ENCODE measurements around the gene TMC3. TPM values are rescaled to one million over a fixed set of nuclear protein-coding genes. Genes with fewer than 3 reads are reported as not detected.
"Not testable (repeated sequence)": the region's sequence is repeated elsewhere in the genome, so short reads cannot be mapped to it uniquely, and the experiment has no call there.

The TMC3 gene
- total RNA-seq, 3 donors from 2014 or later (not counting 1 experiment from before 2014, with no cell fraction given) = not detected

DNA sequence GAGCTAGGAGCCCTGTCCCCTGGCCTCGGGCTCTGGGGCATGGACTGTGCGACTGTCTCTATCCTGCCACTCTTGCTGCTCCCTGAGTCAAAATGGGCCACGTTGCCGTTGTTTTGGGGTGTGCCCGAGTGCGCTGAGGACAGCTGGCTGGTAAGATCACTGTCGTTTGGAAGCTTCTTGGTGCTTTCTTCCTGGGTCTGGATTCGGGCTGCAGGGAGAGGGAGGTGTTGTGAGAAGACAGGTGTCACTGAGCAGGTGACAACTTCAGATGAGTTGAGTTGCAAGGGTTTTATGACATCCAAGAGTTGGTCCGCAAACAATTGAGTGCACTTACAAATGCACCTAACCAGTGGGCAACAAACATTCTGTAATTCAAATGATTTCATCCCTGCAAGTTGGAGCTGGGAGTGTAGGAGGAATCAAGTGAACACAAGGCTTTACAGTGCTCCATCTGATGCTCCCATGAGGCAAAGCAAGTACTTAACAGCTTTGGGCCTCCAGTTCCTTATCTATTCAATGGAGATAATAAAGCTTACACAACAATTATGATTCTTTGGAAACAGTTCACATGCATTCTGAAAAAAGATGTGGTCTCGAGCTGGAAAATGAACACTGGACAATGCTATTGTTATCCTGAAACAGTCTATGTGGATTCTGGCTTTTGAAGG, 39.1 kb downstream of the TMC3 start:
- DNase-seq (no peak), ATAC-seq (no peak)
- Mint-ChIP-seq H3K27ac (no peak overlapping the region), H3K27me3 (ENCODE audit: low read depth in 2 of 2) (no peaks in the 10 kb centered on the region), H3K4me3 (no peak overlapping the region), H3K9me3 (no peaks in the 10 kb centered on the region), H3K36me3 (no peaks in the 10 kb centered on the region), H3K4me1 (no peaks in the 10 kb centered on the region)
- intact Hi-C loops (cut with micrococcal nuclease) = no loop called here
- Histone ChIP-seq H3K27ac (ENCODE audit: low read length) (no peak overlapping the region), H3K4me1 (ENCODE audit: control insufficient read depth, insufficient read depth, low read length) (peaks cover 4% of the 10 kb centered on the region), H3K9me3 (ENCODE audit: control insufficient read depth, insufficient read depth, low read length) (no peaks in the 10 kb centered on the region), H3K4me3 (ENCODE audit: low read length) (no peak overlapping the region), H3K27me3 (ENCODE audit: control insufficient read depth, insufficient read depth, low read length) (no peaks in the 10 kb centered on the region), H3K36me3 (ENCODE audit: control insufficient read depth, insufficient read depth, low read length) (no peaks in the 10 kb centered on the region)
- 90% methylated on average over 10 of the region's 10 CpGs for WGBS (ENCODE audit: insufficient coverage)
- TF ChIP-seq, protein P1, sequence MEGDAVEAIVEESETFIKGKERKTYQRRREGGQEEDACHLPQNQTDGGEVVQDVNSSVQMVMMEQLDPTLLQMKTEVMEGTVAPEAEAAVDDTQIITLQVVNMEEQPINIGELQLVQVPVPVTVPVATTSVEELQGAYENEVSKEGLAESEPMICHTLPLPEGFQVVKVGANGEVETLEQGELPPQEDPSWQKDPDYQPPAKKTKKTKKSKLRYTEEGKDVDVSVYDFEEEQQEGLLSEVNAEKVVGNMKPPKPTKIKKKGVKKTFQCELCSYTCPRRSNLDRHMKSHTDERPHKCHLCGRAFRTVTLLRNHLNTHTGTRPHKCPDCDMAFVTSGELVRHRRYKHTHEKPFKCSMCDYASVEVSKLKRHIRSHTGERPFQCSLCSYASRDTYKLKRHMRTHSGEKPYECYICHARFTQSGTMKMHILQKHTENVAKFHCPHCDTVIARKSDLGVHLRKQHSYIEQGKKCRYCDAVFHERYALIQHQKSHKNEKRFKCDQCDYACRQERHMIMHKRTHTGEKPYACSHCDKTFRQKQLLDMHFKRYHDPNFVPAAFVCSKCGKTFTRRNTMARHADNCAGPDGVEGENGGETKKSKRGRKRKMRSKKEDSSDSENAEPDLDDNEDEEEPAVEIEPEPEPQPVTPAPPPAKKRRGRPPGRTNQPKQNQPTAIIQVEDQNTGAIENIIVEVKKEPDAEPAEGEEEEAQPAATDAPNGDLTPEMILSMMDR (IDR thresholded peaks at IDR 0.05) = no peak

DNA sequence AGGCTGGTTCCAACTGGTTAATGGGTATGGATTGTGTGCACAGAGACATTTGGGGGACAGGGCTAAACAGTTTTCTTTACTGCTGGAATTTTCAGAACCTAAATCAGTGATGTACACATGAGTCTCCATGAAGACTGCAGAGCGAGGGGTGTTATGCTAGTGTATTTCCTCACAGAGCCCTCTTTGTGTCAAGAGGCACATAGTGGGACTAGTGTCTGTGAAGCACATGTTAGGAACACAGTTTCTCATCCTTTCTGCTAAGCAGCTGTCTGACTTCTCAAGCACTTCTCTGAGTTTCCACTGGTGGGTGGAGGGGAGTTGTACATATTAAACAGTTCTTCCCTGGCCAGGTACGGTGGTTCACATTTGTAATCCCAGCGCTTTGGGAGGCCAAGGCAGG, 40.6 kb downstream of the TMC3 start:
- Mint-ChIP-seq H3K27ac (no peak overlapping the region), H3K9me3 (no peaks in the 10 kb centered on the region), H3K27me3 (ENCODE audit: low read depth in 2 of 2) (no peaks in the 10 kb centered on the region), H3K36me3 (no peaks in the 10 kb centered on the region), H3K4me1 (no peaks in the 10 kb centered on the region), H3K4me3 (no peak overlapping the region)
- WGBS (ENCODE audit: insufficient coverage) = 95% methylated on average over 3 of the region's 3 CpGs
- DNase-seq = no peak
- Histone ChIP-seq H3K4me3 (ENCODE audit: low read length) (no peak overlapping the region), H3K27ac (ENCODE audit: low read length) (no peak overlapping the region), H3K4me1 (ENCODE audit: control insufficient read depth, insufficient read depth, low read length) (peaks cover 1% of the 10 kb centered on the region), H3K27me3 (ENCODE audit: control insufficient read depth, insufficient read depth, low read length) (no peaks in the 10 kb centered on the region), H3K9me3 (ENCODE audit: control insufficient read depth, insufficient read depth, low read length) (no peaks in the 10 kb centered on the region), H3K36me3 (ENCODE audit: control insufficient read depth, insufficient read depth, low read length) (no peaks in the 10 kb centered on the region)
- TF ChIP-seq, protein P1 (IDR thresholded peaks at IDR 0.05) = no peak
- no peak for ATAC-seq
- intact Hi-C loops (cut with micrococcal nuclease) = no loop called here

DNA sequence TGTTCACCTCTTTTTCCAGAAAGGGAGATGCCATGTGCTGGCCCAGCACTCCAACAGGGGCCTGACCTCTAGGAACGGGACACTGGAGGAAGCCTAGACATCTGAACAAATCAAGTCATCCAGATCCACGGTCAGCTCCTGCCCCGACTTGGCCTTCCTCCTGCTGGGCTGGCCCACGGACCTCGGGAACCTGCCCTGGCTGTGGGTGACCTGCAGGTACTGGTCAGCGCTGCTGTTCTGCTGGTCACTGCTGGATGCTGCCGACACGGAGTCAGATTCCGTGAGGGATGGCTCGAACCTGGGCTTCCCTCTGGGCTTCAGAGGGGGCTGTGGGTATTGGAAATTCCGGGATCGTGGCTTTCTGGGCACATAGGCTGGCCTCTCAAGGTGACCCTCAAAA, 41.7 kb downstream of the TMC3 start:
- Mint-ChIP-seq H3K4me3 (no peak overlapping the region), H3K27me3 (ENCODE audit: low read depth in 2 of 2) (no peaks in the 10 kb centered on the region), H3K9me3 (no peaks in the 10 kb centered on the region), H3K36me3 (no peaks in the 10 kb centered on the region), H3K4me1 (no peaks in the 10 kb centered on the region), H3K27ac (no peak overlapping the region)
- no peaks in the 10 kb centered on the region for H3K36me3 ChIP-seq (ENCODE audit: control insufficient read depth, insufficient read depth, low read length)
- H3K27ac ChIP-seq (ENCODE audit: low read length) = no peak overlapping the region
- no peaks in the 10 kb centered on the region for H3K9me3 ChIP-seq (ENCODE audit: control insufficient read depth, insufficient read depth, low read length)
- no peaks in the 10 kb centered on the region for H3K4me1 ChIP-seq (ENCODE audit: control insufficient read depth, insufficient read depth, low read length)
- no peaks in the 10 kb centered on the region for H3K27me3 ChIP-seq (ENCODE audit: control insufficient read depth, insufficient read depth, low read length)
- H3K4me3 ChIP-seq (ENCODE audit: low read length) = no peak overlapping the region
- intact Hi-C loops (cut with micrococcal nuclease) = no loop called here
- WGBS (ENCODE audit: insufficient coverage) = 97% methylated on average over 12 of the region's 12 CpGs
- DNase-seq = no peak
- TF ChIP-seq, protein P1 (IDR thresholded peaks at IDR 0.05) = no peak
- ATAC-seq = no peak

DNA sequence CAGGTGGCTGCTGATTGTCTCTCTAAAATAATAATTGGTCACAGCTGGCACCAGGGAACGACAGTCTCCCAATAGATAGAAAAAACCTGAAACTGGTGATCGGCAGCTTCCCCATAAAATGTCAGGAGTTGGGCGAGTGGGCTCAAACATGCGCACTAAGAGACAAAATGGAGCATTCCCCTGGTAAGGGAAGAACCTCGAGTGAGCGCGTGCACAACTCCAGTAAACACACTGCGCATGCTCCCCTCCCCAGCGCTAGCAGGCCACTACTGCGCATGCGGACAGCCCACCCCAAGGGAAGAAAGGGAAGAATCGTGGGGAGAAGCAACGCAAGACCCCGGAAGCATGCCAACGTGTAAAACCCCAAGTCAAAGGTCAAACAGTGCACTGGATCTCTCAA, 42.4 kb downstream of the TMC3 start:
- intact Hi-C loops (cut with micrococcal nuclease) = no loop called here
- Mint-ChIP-seq H3K27me3 (ENCODE audit: low read depth in 2 of 2) (no peaks in the 10 kb centered on the region), H3K4me1 (no peaks in the 10 kb centered on the region), H3K36me3 (no peaks in the 10 kb centered on the region), H3K27ac (no peak overlapping the region), H3K9me3 (no peaks in the 10 kb centered on the region), H3K4me3 (no peak overlapping the region)
- no peak overlapping the region for H3K4me3 ChIP-seq (ENCODE audit: low read length)
- DNase-seq (no peak), ATAC-seq (no peak)
- no peaks in the 10 kb centered on the region for H3K4me1 ChIP-seq (ENCODE audit: control insufficient read depth, insufficient read depth, low read length)
- TF ChIP-seq, protein P1 (IDR thresholded peaks at IDR 0.05) = no peak
- H3K27ac ChIP-seq (ENCODE audit: low read length) = no peak overlapping the region
- WGBS (ENCODE audit: insufficient coverage) = 92% methylated on average over 15 of the region's 15 CpGs
- H3K9me3 ChIP-seq (ENCODE audit: control insufficient read depth, insufficient read depth, low read length) = no peaks in the 10 kb centered on the region
- no peaks in the 10 kb centered on the region for H3K27me3 ChIP-seq (ENCODE audit: control insufficient read depth, insufficient read depth, low read length)
- no peaks in the 10 kb centered on the region for H3K36me3 ChIP-seq (ENCODE audit: control insufficient read depth, insufficient read depth, low read length)

DNA sequence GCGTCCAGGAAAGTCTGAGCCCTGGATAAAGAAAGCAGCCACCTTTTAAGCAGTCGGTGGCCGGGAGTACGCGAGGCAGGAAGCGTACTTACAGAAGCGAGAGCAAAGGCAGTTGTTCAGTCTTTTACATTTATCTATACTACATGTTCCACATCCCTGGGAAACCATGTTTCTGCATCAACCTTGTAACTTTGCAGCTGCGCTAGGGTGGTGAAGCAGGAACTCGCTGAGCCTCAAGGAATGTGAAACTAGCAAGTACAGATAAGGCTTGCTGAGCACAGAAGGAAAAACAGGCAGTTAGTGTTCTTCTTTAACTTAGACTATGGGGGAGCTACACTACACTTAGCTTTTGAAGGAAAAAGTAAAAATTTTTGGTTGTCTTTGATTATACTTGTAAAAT, 42.9 kb downstream of the TMC3 start:
- H3K27me3 Mint-ChIP-seq (ENCODE audit: low read depth in 2 of 2); H3K27ac ChIP-seq (ENCODE audit: low read length); H3K9me3 ChIP-seq (ENCODE audit: control insufficient read depth, insufficient read depth, low read length); H3K4me1 ChIP-seq (ENCODE audit: control insufficient read depth, insufficient read depth, low read length); H3K27me3 ChIP-seq (ENCODE audit: control insufficient read depth, insufficient read depth, low read length); H3K36me3 Mint-ChIP-seq; ATAC-seq; DNase-seq; H3K27ac Mint-ChIP-seq; H3K4me3 Mint-ChIP-seq; intact Hi-C loops (cut with micrococcal nuclease); H3K36me3 ChIP-seq (ENCODE audit: control insufficient read depth, insufficient read depth, low read length); H3K4me1 Mint-ChIP-seq; H3K4me3 ChIP-seq (ENCODE audit: low read length); H3K9me3 Mint-ChIP-seq: not testable (repeated sequence)
- WGBS (ENCODE audit: insufficient coverage) = 60% methylated on average over 9 of the region's 9 CpGs
